Natural killer cell treated with Interleukin-12 subunit alpha and Interleukin-12 subunit beta and Interleukin-15 and Interleukin-18, amount 100 ng/mL, for 72 hours (primary cell): ENCODE results near the gene TENT5A. TPM values are rescaled to one million over a fixed set of nuclear protein-coding genes. Genes with fewer than 3 reads are reported as not detected.

Source experiments
- ATAC-seq, 2 donors: fragments of 150-1000 bp; cut with Tn5 transposase in 1 of 2; sonication (Bioruptor Pico), chemical (Tn5 transposase) in 1 of 2; 2 replicates each; pipeline ENCODE4 v1.10.0; 2021
- DNase-seq: peaks from one replicate; pipeline ENCODE4 v3.0.0; 2022; ENCODE audit warnings: low spot score
- H3K27ac Mint-ChIP-seq, 2 donors: 1 replicate in 1 of 2; 2 replicates in 1 of 2; pipeline ENCODE4 v1.8.0; 2022; ENCODE audit warnings: mixed read lengths in 2 of 2, mild to moderate bottlenecking in 1 of 2, moderate library complexity in 1 of 2
- H3K27me3 Mint-ChIP-seq, 2 donors: 1 replicate in 1 of 2; 2 replicates in 1 of 2; pipeline ENCODE4 v1.8.0; 2022; ENCODE audit warnings: mixed read lengths in 2 of 2
- H3K36me3 Mint-ChIP-seq: one replicate; pipeline ENCODE4 v1.8.0; 2022; ENCODE audit warnings: mixed read lengths
- H3K4me1 Mint-ChIP-seq, 2 donors: 1 replicate in 1 of 2; 2 replicates in 1 of 2; pipeline ENCODE4 v1.8.0; 2022; ENCODE audit warnings: low read depth in 2 of 2, mixed read lengths in 2 of 2, mild to moderate bottlenecking in 1 of 2
- H3K4me3 Mint-ChIP-seq: one replicate; pipeline ENCODE4 v1.8.0; 2022; ENCODE audit warnings: mixed read lengths
- H3K9me3 Mint-ChIP-seq: 2 replicates; pipeline ENCODE4 v1.8.0; 2022; ENCODE audit warnings: mixed read lengths
- total RNA-seq, 2 donors: library from RNA; stranded (reverse); gene quantifications; one replicate each; pipeline ENCODE4 v1.2.3, GENCODE V29; 2022

Gene TENT5A
- 1 to 10 TPM; 1.5 to 8.6 TPM for total RNA-seq

DNA sequence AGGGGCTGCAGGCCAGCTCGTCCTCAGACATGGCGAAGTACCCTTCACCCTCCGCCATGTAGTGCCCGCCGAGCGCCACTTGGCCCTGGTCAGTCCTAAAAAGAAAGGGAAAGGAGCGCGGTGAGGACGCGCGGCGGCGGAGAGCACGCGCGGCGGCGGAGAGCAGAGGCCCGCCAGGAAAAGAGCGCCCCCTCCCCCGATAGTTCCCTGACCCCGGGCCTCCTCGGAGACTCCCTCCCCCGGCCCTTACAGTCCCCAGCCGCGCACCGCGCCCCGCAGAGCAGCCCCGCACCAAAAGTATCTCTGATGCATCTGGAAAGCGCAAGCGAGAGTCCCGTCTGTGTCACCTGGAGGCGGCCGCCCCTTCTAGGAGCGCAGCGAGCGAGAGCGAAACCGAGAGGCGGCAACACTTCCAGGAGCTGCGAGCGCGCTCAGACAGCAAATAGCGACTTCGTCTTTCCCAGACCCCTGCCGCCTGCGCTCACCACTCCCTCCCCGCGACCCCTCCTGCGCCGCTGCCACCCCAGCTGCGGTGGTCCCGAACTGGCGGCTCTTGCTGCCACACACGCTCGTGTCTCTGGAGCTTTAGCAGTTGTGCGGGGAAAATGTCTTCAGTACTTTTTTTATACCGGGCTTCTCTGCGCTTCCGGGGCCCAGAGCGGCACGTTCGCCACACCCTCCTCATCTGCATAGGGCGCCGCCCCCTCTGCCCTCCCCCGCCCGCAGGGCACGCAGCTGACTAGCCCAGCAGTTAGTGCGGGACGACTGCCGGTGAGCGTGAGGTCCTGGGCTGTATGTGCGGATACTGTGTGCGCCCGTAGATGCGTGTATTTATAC lies at the start of gene TENT5A:
TSS of gene TENT5A (minus strand) at position 598 of the 837 bp plus-strand sequence. CDS start at position 58, 540 bp downstream.
- DNase-seq: peak; percentile 92
- H3K27me3 Mint-ChIP-seq: peaks cover 3 to 6% of the 10 kb centered on the region in 2 donors
- H3K27ac Mint-ChIP-seq: peak within 1 kb of the TSS; percentile 83 to 95
- peaks cover 4% of the 10 kb centered on the region for H3K36me3 Mint-ChIP-seq
- H3K4me3 Mint-ChIP-seq: peak within 1 kb of the TSS; percentile 97
- ATAC-seq: peak; percentile 88
- no peaks in the 10 kb centered on the region for H3K9me3 Mint-ChIP-seq
- H3K4me1 Mint-ChIP-seq: peaks cover 41 to 45% of the 10 kb centered on the region in 2 donors

DNA sequence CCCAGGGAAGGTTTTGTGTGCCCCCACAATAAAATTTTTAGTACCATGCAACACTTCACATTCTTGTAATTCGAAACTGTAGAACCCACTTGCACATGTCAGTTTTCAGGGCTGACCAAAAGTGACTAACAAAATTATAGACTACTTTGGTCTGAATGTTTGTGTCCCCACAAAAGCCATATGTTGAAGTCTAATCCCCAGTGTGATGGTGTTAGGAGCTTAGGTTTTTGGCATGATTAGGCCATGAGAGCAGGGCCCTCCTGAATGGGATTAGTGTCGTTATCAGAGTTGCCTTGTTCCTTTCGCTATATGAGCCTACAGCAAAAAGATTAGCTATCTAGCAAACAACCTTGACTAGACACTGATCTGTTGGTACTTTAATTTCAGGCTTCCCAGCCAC lies 49.0 kb upstream of the TENT5A start:
- no peaks in the 10 kb centered on the region for H3K4me1 Mint-ChIP-seq
- peaks cover 7 to 11% of the 10 kb centered on the region in 2 donors for H3K27me3 Mint-ChIP-seq
- ATAC-seq (no peak), DNase-seq (no peak)
- H3K27ac Mint-ChIP-seq: no peak overlapping the region
- H3K36me3 Mint-ChIP-seq: no peaks in the 10 kb centered on the region
- no peak overlapping the region for H3K4me3 Mint-ChIP-seq
- H3K9me3 Mint-ChIP-seq: peaks cover 7% of the 10 kb centered on the region

DNA sequence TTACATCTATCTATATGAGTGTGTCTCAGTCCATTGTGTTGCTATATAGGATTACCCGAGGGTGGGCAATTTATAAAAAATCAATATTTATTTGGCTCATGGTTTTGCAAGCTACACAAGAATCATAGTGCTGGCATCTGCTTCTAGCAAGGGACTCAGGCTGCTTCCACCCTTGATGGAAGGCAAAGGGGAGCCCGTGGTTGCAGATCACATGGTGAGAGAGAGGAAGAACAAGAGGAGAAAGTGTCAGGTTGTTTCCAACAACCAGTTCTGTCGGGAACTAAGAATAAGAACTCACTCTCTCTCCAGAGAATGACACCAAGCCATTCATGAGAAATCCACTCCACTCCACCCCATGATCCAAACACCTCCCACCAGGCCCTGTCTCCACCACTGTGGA lies 48.2 kb upstream of the TENT5A start:
- Mint-ChIP-seq H3K27me3 (peaks cover 7 to 11% of the 10 kb centered on the region in 2 donors), H3K4me1 (no peaks in the 10 kb centered on the region), H3K9me3 (peaks cover 9% of the 10 kb centered on the region), H3K27ac (no peak overlapping the region), H3K36me3 (no peaks in the 10 kb centered on the region), H3K4me3 (no peak overlapping the region)
- ATAC-seq (no peak), DNase-seq (no peak)

DNA sequence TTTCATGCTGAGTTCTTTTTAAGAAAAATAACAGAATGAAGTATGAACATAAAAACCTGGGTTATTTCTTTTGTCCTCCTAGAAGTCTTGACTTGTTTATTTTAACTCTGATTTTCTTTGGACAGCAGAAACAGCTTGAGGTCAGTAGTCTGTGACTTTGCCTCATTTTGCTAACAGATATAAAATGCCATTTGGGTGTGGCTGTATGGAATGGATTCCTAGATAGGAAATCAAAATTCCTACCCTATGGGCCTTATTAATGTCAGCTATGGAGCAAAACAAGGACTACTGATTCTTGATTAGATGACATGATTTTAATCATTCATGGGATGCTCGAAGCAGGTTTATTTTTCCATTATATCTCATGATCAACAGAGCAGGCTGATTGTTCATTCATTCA lies 46.8 kb upstream of the TENT5A start:
- H3K36me3 Mint-ChIP-seq: no peaks in the 10 kb centered on the region
- peaks cover 10 to 11% of the 10 kb centered on the region in 2 donors for H3K27me3 Mint-ChIP-seq
- H3K4me1 Mint-ChIP-seq: no peaks in the 10 kb centered on the region
- peaks cover 11% of the 10 kb centered on the region for H3K9me3 Mint-ChIP-seq
- no peak for ATAC-seq
- no peak for DNase-seq
- H3K4me3 Mint-ChIP-seq: no peak overlapping the region
- H3K27ac Mint-ChIP-seq: no peak overlapping the region

DNA sequence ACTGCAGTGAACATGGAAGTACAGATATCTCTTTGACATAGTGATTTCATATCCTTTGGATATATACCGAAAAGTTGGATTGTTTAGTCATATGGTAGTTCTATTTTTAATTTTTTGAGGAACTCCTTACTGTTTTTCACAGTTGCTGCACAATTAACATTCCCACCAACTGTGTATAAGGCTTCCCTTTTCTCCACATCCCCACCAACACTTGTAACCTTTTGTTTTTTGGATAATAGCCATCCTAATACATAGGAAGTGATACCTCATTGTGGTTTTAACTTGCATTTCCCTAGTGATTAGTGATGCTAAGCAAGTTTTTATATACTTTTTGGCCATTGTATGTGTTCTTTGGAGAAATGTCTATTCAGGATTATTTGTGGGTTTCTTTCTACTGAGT lies 45.1 kb upstream of the TENT5A start:
- peaks cover 10% of the 10 kb centered on the region for H3K9me3 Mint-ChIP-seq
- H3K4me3 Mint-ChIP-seq: no peak overlapping the region
- ATAC-seq (no peak), DNase-seq (no peak)
- H3K27ac Mint-ChIP-seq: no peak overlapping the region
- H3K27me3 Mint-ChIP-seq: peaks cover 7 to 10% of the 10 kb centered on the region in 2 donors
- H3K4me1 Mint-ChIP-seq: no peaks in the 10 kb centered on the region
- no peaks in the 10 kb centered on the region for H3K36me3 Mint-ChIP-seq

DNA sequence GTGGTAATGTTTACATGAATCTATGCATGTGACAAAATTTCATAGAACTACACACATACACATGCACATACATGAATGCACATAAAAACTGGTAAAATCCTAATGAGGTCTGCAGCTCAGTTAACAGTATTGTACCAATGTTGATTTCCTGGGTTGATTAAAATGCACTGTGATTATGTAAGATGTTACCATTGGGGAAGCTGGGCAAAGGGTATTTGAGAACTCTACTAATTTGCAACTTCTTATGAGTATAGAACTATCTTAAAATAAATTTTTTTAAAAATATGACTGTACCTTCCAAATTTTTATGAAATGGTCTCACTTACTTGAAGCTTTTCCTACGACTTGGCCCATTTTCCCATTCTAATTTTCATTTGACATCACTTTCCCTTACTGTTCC lies 43.4 kb upstream of the TENT5A start:
- Mint-ChIP-seq H3K27ac (no peak overlapping the region), H3K4me3 (no peak overlapping the region), H3K4me1 (no peaks in the 10 kb centered on the region), H3K27me3 (peaks cover 7 to 10% of the 10 kb centered on the region in 2 donors), H3K36me3 (no peaks in the 10 kb centered on the region), H3K9me3 (peaks cover 10% of the 10 kb centered on the region)
- ATAC-seq (no peak), DNase-seq (no peak)

DNA sequence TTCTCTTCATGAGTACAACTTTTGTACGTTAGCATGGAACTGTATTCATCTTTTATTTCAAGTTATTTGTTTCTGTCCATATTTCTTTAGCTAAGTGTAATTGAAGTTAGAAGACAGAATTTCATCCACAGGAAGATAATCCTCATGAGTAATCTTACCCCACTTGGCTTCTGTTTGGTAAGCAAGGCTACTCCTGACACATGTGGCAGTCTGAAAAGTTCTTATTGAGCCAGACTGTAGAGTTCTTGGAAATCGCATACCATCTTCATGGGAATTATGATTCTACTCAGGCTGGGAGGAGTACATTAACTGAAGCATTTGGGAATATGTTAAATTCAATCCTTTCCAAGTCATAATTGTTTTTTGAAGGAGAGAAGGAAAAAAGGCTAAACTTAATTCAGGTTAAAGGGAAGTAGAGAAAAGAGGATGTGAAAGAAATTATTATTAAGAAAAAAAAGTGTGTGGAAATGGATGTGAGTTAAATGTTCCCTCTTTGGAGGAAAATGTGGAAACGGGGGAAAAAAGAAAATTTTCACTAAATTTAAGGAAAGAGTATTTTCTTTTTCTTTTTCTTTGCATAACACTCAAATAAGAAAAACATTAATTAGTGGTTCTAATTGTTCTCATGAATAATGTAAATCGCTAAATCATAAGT lies 41.5 kb upstream of the TENT5A start:
- H3K4me1 Mint-ChIP-seq: no peaks in the 10 kb centered on the region
- no peak for ATAC-seq
- H3K9me3 Mint-ChIP-seq: peaks cover 10% of the 10 kb centered on the region
- H3K27me3 Mint-ChIP-seq: peaks cover 7 to 13% of the 10 kb centered on the region in 2 donors
- no peak overlapping the region for H3K4me3 Mint-ChIP-seq
- DNase-seq: no peak
- H3K27ac Mint-ChIP-seq: no peak overlapping the region
- H3K36me3 Mint-ChIP-seq: no peaks in the 10 kb centered on the region

DNA sequence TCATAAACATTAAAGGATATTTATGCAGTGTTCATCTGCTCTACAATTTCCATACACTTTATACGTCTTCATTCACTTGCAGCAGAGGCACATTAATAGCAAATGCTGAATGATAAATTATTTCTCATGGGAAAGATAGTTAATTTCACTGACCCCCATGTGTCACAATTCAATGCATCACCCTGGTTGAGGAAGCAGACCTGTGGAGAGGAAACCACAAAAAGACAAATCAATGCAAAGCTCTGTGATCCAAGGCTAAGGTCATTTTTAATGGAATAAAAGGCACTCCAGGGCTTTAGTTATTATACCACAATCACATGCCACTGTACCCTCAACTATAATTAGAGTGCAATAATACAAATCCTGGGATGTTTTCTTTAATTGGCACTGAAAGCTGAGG lies 40.3 kb upstream of the TENT5A start:
- Mint-ChIP-seq H3K9me3 (peaks cover 6% of the 10 kb centered on the region), H3K27ac (no peak overlapping the region), H3K4me1 (no peaks in the 10 kb centered on the region), H3K27me3 (peaks cover 7 to 13% of the 10 kb centered on the region in 2 donors), H3K4me3 (no peak overlapping the region), H3K36me3 (no peaks in the 10 kb centered on the region)
- no peak for DNase-seq
- no peak for ATAC-seq

DNA sequence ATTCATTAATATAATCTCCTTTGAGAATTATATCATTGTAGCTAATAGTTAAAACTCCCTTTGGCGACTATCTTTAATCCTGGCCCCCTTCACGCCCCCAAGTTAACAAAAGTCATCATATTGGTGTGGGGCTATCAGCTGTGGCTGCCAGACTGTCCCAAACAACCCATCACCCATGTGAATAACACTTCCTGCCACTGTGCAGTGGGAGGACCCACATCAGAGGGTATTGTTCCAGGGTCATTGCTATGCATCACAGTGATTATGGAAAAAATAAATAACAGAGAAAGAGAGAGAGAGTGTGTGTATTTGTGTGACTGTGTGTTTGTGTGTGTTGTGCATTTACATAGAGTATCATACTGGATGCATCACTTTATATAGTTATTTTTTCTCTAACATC lies 39.3 kb upstream of the TENT5A start:
- Mint-ChIP-seq H3K27ac (no peak overlapping the region), H3K4me3 (no peak overlapping the region), H3K9me3 (peaks cover 6% of the 10 kb centered on the region), H3K27me3 (peaks cover 7 to 13% of the 10 kb centered on the region in 2 donors), H3K4me1 (no peaks in the 10 kb centered on the region), H3K36me3 (no peaks in the 10 kb centered on the region)
- ATAC-seq: no peak
- no peak for DNase-seq

DNA sequence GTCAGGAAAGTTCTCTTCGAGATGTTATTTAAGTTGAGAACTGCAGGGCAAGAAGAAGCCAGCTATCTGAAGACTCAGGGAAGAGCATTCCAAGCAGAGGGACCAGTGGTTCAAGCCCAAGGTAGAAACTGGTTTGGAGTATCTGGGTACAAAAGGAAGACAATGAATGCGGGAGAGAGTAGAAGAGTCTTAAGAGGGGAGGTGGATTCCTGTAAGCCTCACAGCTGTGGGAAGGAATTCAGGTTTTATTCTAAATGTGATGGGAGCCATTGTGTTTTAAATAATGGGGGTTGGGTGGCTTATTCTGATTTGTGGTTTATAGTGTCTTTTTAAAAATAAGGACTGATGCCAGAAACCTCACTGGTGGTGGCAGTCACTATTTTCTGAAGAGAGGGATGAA lies 37.6 kb upstream of the TENT5A start:
- H3K4me3 Mint-ChIP-seq: no peak overlapping the region
- no peak for ATAC-seq
- H3K27ac Mint-ChIP-seq: no peak overlapping the region
- H3K36me3 Mint-ChIP-seq: no peaks in the 10 kb centered on the region
- H3K4me1 Mint-ChIP-seq: no peaks in the 10 kb centered on the region
- peaks cover 7 to 13% of the 10 kb centered on the region in 2 donors for H3K27me3 Mint-ChIP-seq
- H3K9me3 Mint-ChIP-seq: peaks cover 2% of the 10 kb centered on the region
- DNase-seq: no peak

DNA sequence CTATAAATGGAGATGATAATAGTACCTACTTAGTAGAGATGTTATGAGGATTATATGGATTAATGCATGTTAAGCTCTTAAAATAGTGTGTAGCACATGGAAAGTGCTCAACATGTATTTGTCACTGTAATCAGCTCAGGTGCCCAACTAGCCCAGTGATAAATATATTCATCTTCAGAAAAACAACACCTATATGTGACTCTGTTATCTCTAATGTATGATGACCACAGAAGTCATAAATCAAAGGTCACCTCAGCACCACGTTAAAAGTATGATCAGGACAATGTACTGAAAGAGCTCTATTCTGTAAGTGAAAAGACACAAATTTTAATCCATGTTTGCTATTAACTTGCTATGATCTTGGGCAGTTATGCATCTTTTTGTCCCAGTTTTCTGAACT lies 36.8 kb upstream of the TENT5A start:
- H3K27me3 Mint-ChIP-seq: peaks cover 7 to 10% of the 10 kb centered on the region in 2 donors
- H3K36me3 Mint-ChIP-seq: no peaks in the 10 kb centered on the region
- no peak for DNase-seq
- H3K4me1 Mint-ChIP-seq: no peaks in the 10 kb centered on the region
- no peak for ATAC-seq
- peaks cover 2% of the 10 kb centered on the region for H3K9me3 Mint-ChIP-seq
- H3K27ac Mint-ChIP-seq: no peak overlapping the region
- no peak overlapping the region for H3K4me3 Mint-ChIP-seq

DNA sequence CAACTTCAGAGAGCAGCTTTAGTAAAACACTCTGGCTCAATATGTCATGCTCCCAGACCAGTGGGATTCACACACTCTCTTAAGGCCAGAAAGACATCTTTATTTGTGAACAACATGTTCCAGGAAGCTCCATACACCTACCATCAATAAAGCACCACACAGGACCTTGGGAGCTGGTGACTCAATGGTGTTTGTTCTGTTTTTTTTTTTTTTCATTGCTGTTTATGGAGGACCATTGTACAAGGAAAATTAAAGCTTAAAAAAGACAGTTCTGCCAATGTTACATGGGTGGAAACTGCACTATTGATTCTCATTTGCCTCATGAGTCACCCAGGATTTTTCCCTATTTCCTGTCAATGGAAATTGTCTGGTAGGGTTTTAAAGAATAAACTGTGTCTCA lies 36.3 kb upstream of the TENT5A start:
- Mint-ChIP-seq H3K4me3 (no peak overlapping the region), H3K27me3 (peaks cover 1 to 8% of the 10 kb centered on the region in 2 donors), H3K9me3 (no peaks in the 10 kb centered on the region), H3K4me1 (no peaks in the 10 kb centered on the region), H3K36me3 (no peaks in the 10 kb centered on the region), H3K27ac (no peak overlapping the region)
- no peak for ATAC-seq
- no peak for DNase-seq

DNA sequence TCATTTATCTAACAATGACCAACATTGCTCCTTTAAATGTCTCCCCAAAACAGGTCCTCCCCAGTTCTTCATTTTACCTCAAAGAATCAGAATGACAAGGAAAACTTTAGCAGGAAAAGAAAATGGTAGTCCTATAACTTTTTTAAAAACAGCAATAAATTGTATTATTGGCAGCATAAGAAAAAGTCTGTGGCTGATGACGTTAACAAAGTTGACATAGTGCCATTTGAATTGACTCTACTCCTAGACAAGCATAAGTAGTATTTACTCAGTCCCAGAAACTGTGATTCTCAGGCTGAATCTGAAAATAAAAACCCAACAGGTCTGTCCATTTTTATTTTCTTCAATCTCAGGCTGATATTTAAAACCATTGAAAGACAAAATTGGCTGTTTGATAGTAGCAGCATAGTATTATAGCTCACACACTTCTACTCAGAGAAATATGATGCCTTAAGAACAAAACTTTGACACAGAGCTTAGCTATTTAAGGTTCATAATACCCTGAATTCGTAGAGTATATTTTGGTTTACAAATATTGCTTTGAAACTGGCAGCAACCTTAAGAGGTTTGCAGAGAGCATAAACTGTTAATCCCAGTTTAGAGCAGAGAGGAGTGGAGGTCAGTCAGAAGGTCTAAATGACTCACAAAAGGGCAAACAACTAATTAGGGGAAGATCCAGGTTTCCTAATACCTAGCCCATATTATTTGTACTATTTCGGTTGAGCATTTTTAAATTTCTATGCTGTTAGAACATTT lies 35.0 kb upstream of the TENT5A start:
- no peaks in the 10 kb centered on the region for H3K4me1 Mint-ChIP-seq
- no peak overlapping the region for H3K27ac Mint-ChIP-seq
- H3K27me3 Mint-ChIP-seq: peaks cover 0 to 4% of the 10 kb centered on the region in 2 donors
- no peaks in the 10 kb centered on the region for H3K9me3 Mint-ChIP-seq
- DNase-seq: no peak
- H3K36me3 Mint-ChIP-seq: no peaks in the 10 kb centered on the region
- no peak overlapping the region for H3K4me3 Mint-ChIP-seq
- ATAC-seq: no peak

DNA sequence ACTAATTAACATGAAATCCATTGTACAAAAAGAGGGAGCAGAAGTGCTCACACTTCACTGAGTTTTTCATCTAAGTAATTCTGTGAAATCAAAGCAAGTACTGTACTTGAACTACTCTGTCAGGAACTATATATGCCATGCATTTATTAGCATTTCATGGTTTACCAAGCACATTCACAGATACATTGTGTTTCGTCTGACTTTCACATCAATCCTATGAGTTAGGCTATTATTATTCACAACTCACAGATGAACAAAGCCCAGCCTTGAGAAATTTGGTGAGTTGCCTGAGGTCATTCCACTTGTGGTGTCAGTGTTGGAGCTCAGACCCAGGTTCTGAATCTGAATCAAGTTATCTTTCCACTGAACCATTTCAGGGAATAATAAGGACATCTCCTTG lies 33.7 kb upstream of the TENT5A start:
- ATAC-seq (no peak), DNase-seq (no peak)
- H3K4me3 Mint-ChIP-seq: no peak overlapping the region
- peaks cover 0 to 4% of the 10 kb centered on the region in 2 donors for H3K27me3 Mint-ChIP-seq
- H3K27ac Mint-ChIP-seq: no peak overlapping the region
- no peaks in the 10 kb centered on the region for H3K36me3 Mint-ChIP-seq
- H3K4me1 Mint-ChIP-seq: no peaks in the 10 kb centered on the region
- H3K9me3 Mint-ChIP-seq: peaks cover 4% of the 10 kb centered on the region
